NCI-H82 treated with DMSO at 0.1 percent for 48 hours (cell line): ENCODE results near the gene RNF220.

Source experiments
- DNase-seq: peaks from one replicate; lab custom pipeline; 2025; ENCODE audit not compliant: unreplicated experiment; lab: John Stamatoyannopoulos, UW

Gene RNF220

GRCh38 chr1:44431861-44432260 lies 26.8 kb downstream of the RNF220 start:
- DNase-seq, result no peak

- DNase-seq, result no peak
These were observed 28.2 kb downstream of the RNF220 start for GRCh38 chr1:44433209-44433608.

DNA sequence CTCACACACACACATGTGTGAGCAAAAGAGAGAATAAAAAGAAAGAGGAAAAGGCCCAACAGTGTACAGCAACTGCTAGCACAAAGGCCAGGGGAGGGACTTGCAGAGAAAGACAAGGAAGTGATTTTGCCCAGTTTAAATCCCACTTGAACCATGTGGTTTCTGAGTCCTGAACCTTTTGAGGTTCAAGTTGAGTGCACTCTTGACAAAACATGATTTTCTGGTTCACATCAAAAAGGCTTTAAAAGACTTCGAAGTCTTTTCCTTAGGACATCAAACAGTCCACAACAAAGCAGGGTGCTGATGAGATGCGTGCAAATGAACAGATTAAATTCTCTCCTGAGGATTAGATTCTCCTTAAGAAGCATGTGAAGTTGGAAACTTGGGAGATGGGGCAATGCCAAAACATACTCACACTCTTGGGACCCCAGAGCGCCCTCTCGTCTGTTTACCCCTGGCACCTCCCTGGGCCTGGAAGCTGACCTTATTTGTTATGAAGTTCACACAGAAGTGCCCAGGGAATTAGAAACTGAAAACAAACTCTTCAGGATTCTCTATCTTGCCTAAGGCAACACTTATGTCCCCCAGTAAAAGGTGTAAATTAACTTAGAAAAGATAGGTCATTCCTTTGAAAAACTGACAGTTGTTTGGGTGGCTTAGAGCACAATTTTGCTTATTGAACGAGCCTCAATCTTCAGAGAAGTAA lies 31.5 kb downstream of the RNF220 start:
- DNase-seq, result no peak

DNA sequence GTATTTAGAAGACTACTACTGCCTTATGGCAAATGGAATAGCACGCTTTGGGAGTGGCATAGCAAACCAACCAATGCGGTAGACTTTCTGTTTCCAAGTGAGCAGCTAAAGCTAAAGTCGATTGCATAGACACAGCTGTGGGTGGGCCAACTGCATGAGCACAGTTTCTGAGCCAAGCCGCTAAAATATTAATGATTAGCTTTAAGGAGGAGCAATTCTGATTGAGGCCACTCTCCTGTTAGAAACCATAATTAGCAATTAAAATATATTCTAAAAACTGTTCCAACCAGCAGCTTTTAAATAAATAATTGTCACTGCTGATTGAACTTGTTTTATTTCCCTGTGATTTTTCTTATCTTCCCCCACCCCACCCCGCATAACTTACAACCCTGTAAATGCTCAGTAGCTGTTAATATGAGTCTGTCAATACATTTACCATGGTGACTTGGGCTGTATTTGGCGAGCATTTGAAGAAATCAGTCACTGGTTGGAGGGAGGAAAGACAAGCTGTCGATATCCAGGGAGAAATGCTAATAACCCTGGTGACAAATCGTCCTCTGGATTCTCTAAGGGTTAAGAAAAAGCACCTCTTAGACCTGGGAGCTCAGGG lies 32.2 kb downstream of the RNF220 start:
- DNase-seq, result no peak

DNA sequence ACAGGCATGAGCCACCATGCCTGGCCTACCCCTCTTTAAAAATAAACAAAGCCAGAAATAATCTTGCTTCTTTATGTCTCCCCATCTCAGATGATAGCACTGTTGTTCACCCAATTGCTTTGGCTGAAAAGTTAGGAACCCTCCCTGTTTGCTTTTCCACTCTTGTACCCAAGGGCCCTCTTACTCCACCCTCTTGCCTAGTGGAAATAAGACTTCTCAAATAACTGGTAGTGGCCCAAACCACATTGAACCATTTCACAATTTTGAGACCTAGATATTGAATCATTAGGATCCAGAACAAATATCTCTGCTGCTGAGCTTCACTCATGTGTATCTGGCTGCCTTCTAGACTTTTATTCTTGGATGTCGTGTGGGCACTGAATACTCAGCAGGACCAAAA lies 37.7 kb downstream of the RNF220 start:
- DNase-seq, result no peak

DNA sequence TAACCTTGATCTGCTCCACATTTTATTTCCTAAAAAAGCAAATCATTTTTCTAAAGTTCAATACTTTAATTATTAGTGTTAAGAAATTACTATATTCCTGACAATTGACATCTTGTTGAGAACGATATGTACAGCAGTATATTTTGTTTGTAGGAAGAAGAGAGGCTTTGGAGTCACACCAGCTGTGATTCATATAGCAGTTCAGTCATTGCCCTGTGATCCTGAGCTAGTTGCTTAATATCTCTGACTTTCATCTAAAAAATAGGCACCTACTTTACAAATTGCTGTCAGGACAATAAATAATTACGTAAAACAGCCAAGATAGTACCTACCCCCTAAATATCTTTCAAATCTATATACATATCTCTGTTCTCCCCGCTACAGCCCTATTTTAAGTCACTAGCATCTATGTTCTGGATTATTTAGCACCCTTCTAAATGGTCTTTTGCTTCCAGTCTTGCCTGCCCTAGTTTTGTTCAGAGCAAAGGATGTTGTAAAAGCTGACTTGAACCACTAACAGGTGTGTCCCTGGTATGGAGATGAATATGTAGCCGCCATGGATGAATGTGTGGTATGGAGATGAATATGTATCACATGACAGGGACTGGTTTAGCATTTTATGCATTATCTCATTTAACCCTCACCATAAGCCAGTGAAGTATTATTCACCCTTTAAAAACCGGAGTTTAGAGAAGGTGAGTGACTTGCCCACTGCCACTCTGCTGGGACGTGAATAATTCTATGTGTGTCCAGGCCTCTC lies 42.2 kb downstream of the RNF220 start:
- DNase-seq, result no peak

GRCh38 chr1:44453798-44454349 lies 48.8 kb downstream of the RNF220 start:
- no peak for DNase-seq

DNA sequence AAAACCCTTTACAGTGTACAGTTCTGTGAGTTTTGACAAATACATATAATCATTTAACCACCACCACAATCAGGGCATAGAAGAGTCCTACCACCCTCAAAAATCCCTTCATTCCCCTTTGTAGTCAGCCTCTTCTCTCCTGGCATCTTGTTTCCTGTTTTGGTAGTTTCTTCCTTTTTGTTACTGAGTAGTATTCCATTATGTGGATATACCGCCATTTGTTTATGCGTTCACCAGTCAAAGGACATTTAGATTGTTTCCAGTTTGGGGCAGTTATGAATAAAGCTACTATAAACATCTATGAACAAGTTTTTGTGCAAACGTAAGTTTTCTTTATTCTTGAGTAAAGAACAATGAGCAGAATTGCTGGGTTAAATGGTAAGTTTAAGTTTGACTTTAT lies 49.6 kb downstream of the RNF220 start:
- DNase-seq, result no peak

DNA sequence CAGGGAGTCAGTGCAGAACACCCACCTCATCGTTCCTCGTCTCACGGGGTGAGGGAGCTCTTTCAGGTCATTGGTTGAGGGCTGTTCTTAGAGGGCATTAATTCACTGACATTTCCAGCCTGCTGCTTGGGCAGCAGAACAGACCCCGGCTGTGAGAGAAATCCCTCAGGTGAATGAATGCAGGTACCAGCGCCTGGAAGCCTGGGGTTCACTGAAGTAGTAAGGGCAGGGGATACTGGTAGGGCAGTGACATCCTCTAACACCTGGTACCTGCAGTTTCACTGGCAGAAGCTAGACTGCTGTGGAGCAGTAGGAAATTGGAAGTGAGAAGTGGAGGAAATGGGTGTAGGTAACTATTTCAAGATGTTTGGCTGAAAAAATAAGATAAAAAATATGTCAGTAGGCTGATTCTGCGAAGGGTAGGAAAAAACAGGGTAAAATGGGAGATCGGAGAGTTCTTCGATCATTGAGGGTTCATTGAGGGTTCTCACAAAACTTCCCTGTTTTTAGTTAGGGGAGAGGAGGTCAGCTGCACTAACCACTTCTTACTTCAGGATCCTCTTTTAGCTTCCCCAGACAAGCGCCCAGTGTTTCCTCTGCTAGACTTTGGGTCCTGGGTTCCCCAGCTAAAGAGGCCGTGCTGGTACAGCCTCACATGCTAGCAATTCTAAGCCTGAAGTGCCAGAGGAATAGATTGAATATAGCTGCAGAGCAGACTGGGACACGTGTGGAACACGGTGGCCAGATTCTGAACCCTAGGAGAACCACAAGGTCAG lies 55.2 kb downstream of the RNF220 start:
- no peak for DNase-seq

- no peak for DNase-seq
These were observed 59.3 kb downstream of the RNF220 start for GRCh38 chr1:44464361-44464760.

DNA sequence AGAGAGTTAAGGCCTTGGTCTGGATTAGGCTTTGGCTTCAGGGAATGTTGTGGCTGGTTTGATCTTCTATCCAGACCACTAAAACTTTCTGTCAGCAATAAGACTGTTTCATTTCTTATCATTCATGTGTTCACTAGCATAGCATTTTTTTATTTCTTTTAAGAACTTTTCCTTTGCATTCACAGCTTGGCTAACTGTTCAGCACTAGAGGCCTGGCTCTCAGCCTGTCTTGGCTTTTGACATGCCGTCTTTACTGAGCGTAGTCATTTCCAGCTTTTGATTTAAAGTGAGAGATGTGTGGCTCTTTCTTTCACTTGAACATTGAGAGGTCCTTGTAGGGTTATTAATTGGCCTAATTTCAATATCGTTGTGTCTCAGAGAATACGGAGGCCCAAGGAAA lies 62.5 kb downstream of the RNF220 start:
- no peak for DNase-seq

DNA sequence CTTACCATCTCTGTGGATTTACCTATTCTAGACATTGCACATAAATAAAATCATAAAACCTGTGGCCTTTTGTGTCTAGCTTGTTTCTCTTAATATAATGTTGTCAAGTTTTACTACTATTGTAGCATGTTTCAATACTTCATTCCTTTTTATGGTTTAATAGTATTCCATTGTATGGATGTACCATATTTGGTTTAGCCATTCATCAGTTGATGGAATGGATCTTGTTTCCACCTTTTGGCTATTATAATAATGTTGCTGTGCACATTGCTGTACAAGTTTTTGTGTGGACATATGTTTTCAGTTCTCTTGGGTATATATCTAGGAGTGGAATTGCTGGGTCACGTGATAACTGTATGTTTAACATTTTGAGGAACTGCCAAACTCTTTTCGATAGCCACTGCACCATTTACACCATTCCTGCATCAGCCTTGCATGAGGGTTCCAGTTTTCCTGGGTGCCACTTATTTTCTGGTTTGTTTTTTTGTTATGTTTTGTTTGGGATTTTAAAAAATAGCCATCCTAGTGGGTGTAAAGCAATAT lies 66.9 kb downstream of the RNF220 start:
- no peak for DNase-seq

DNA sequence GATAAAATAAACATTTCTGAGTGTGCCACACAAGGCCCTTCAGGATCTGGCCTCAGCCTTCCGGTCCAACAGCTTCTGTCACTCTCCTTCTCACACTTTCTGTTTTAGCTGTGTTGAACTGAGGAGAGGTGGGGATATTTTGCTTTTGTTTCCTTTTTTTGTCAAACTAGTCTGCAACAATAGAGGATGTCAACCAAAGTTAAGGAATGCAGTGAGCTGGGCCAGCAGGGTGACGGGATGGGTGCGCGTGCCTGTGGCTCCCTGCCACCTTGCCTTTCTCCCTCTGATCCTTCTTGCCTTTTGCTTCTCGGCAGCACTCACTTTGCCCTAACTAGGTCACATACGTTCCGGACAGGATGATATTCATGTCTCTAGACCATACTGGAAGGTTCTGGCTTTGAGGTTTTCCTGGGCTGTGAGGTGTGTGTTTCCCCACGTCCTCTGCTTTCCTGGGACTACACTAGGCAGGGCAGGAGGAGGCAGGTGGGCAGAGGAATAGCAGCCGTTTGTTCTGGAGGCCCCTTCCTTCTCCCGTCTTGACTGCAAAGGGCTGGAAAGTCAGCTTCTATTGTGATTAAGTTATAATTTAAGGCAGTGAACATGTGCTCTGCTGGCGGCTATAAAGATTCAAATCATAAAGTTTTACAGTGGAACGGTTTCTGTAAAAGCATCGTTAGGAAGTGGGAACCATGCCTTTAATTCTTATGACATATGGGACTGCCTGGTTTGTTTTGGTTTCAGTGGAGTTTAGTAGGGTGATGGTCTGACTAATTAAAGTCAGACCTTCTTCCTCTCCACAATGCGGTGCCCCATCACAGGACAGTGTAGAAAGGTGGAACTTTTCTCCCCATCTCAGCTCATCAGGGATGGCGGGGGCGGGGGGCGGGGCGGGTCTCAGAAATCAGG lies 67.8 kb downstream of the RNF220 start:
- DNase-seq, result no peak

DNA sequence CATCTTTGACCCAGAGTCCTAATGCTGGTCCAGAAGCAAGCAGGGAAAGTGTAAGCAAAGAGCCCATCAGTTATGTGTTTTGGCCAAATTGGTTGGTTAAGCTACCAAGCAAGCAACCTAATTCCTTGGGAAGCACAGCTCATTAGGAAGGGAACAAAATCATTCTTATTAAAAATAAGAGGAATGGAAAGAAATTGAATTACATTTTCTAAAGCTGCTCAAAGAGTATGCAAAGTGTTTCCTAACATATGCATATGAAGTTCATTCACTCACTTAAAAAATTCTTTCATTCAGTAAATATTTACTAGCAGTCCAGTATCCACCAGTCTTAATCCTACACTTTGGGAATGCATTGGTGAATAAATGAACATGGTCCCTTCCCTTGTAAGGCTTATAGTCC lies 71.8 kb downstream of the RNF220 start:
- DNase-seq, result no peak

DNA sequence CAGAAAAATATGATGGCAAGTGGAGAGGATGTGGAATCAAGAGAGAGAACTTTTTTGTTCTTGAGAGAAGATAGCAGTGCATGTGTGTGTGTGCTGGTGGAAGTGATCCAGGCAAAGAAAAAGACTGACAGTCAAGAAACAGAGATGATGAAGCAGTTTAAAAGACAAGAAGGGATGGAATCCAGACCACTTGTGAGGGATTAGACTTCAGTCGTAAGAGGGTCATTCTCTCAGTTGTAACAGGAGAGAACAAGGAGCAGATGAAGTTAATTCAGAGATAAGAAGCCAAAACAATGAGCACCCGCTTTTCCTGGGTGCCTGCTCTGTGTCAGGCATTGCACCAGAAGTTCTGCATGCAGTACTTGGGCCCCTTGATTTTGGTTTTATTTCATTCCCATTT lies 76.6 kb downstream of the RNF220 start:
- no peak for DNase-seq

DNA sequence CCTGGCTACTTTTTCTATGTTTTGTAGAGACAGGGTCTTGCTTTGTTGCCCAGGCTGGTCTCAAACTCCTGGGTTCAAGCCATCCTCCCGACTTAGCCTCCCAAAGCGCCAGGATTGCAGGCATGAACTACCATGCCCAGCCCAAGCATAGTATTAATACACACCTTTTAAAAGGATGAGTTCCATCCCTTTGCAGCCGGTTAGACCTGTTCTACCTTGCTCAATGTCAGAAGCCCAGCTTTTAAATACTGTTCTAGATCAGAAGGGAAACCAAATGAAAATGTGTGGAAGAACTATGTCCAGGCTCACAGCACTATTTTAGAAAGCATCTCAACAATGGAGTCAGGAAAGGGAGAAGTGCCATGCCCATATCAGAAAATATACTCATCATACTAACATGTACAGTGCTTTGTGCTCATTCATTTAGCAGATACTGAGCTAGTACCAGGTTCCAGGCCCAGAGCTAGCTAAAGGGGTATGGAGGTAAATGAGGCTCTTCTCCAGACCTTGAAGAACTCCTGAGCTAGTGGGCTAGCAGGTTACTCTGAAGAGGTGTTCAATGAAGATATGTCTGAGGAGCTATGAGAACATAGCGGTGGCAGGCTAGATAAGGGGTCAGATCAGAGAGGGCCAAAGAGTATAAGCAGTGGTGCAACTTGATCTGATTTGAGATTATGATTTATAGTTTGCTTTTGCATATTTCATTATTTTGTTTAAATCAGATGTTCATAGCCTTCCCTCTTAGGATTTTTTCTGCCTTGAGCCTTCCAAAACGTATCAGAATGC lies 78.2 kb downstream of the RNF220 start:
- no peak for DNase-seq

DNA sequence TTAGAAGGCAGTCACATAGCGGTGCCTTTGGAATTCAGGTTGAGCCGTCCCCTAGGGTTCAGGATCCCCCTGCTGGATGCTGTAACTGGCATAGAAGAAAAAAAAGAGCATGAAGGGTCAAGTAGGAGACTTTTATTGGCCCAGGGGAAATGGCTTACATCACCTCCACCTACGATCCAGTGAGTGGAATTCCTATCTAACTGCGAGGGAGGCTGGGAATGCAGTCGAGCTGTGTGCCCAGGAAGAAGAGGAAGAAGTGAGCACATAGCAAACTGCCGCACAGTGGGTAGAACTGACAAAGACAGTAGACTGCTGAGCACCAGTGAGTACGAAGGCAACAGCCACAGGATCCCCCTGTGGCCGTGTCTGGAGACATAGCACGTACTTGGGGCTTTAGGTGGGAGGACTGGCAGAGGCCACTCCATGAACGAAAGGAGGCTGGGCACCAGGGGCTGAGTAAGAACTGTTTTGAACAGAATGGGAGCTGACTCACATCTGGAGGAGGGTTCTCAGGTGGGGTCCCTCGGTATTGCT lies 79.2 kb downstream of the RNF220 start:
- DNase-seq, result no peak

GRCh38 chr1:44485229-44485933 lies 80.3 kb downstream of the RNF220 start:
- no peak for DNase-seq
